GM23338 (cell line): Measurements from ENCODE around the gene POGZ.

ENCODE experiments used
- CREB1 ChIP-seq: fragments of 250-450 bp; sonication (Bioruptor Pico); IDR thresholded peaks from 2 replicates; pipeline ENCODE4 v1.5.0; 2020; ENCODE audit warnings: low read depth, mild to moderate bottlenecking, moderate library complexity
- CTCF ChIP-seq, 2 experiments: fragments of 200-600 bp in 1 of 2; sonication (generic) in 1 of 2; conservative IDR thresholded peaks; 2 replicates each; pipeline versions ENCODE4 v1.5.1 to v1.6.1; 2016 to 2017; ENCODE audit warnings: antibody characterized with exemption in 2 of 2, low read depth in 2 of 2, mild to moderate bottlenecking in 2 of 2, moderate library complexity in 1 of 2
- EZH2 ChIP-seq: fragments of 200-600 bp; sonication (generic); IDR thresholded peaks from one replicate; pipeline ENCODE4 v1.8.0; 2017; ENCODE audit warnings: antibody characterized with exemption, mild to moderate bottlenecking, low read depth; ENCODE audit not compliant: unreplicated experiment
- EZH2phosphoT487 ChIP-seq: fragments of 200-600 bp; sonication (generic); IDR thresholded peaks from one replicate; pipeline ENCODE4 v1.8.1; 2018; ENCODE audit warnings: antibody characterized with exemption; ENCODE audit not compliant: unreplicated experiment
- POLR2AphosphoS5 ChIP-seq: IDR thresholded peaks from 2 replicates; pipeline ENCODE4 v1.6.1; 2016; ENCODE audit warnings: antibody characterized with exemption, low read depth
- ZNF114 ChIP-seq: fragments of 250-450 bp; sonication (Bioruptor Pico); IDR thresholded peaks from 2 replicates; pipeline ENCODE4 v1.5.0; 2020; ENCODE audit warnings: mild to moderate bottlenecking, moderate library complexity
- TF ChIP-seq, protein P1 (sequence below): IDR thresholded peaks from one replicate; pipeline ENCODE4 v1.6.1; 2018; ENCODE audit warnings: antibody characterized with exemption; ENCODE audit not compliant: unreplicated experiment

DNA sequence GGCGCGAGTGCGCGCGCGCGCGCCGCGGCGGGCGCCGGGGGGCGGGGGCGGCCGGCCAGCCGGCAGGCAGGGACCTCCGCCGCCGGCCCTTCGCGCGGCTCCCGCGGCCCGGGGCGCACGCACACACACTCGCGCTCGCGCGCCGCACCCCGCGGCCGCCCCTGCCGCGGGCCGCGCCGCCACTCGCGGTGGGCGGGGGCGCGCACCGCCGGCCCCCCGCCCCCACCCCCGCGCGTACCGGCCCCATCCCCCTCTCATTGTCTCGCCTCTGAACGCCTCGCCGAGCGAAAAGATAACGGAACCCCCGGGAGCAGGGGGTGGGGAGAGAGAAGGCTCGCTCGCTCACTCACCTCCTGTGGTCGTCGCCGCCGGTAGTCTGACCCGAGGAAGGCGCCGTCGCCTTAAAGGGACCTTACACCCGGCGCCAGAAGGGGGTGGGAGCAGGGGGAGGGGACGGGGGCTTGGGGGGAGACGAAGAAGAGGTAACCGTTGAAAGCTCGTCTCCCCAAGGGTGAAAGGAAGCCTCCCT, 428 bp downstream of the POGZ start:
- TF ChIP-seq POLR2AphosphoS5 (peak; percentile 61), EZH2 (no peak), ZNF114 (CRISPR knock-in tag) (no peak), CTCF (conservative IDR thresholded peaks at IDR 0.05; ENCODE audit: low read depth in 2 of 2) (no peak), EZH2phosphoT487 (no peak), CREB1 (no peak)
- TF ChIP-seq, protein P1, sequence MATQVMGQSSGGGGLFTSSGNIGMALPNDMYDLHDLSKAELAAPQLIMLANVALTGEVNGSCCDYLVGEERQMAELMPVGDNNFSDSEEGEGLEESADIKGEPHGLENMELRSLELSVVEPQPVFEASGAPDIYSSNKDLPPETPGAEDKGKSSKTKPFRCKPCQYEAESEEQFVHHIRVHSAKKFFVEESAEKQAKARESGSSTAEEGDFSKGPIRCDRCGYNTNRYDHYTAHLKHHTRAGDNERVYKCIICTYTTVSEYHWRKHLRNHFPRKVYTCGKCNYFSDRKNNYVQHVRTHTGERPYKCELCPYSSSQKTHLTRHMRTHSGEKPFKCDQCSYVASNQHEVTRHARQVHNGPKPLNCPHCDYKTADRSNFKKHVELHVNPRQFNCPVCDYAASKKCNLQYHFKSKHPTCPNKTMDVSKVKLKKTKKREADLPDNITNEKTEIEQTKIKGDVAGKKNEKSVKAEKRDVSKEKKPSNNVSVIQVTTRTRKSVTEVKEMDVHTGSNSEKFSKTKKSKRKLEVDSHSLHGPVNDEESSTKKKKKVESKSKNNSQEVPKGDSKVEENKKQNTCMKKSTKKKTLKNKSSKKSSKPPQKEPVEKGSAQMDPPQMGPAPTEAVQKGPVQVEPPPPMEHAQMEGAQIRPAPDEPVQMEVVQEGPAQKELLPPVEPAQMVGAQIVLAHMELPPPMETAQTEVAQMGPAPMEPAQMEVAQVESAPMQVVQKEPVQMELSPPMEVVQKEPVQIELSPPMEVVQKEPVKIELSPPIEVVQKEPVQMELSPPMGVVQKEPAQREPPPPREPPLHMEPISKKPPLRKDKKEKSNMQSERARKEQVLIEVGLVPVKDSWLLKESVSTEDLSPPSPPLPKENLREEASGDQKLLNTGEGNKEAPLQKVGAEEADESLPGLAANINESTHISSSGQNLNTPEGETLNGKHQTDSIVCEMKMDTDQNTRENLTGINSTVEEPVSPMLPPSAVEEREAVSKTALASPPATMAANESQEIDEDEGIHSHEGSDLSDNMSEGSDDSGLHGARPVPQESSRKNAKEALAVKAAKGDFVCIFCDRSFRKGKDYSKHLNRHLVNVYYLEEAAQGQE = no peak
